ENCODE data around the gene FHIT. TPM values are rescaled to one million over a fixed set of nuclear protein-coding genes. Genes with fewer than 3 reads are reported as not detected.

Gene FHIT
- total RNA-seq, 4 donors from 2014 or later: 3.5 to 17.0 (median 16.7) TPM

DNA sequence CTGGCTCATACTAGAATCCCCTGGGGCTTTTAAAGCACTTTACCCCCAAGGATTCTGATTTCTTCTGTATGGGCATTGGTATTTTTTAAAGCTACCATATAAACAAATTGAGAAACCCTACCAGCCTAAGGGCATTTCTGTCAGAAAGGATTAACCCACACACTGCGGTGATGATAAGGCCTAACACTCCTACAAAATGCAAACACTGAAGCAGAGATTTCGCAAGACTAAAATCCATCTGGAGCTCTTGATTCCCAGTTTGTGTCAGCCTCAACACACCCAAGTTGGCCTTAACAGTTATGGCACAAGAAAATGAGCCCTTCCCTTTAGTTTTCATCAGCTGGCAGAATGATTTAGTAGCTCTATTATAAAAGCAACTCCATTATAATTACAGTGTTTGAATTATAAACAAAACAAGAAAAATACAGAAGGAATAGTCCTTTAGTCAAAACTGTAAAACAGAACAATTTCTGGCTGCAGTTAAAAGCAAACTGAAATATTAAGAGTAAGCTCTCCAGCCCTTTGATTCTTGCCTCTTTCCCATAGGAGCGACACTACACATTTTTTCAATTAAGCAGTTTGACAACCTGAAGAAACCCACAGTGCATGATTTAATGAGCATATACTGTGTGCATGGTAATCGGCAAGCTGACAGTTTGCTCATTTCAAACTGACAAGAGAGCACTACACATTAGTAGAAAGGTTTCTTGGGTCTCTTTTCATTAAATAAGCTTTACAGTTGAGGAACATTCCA lies 441.2 kb downstream of the FHIT start:
- H3K9me3 ChIP-seq: no peaks in the 10 kb centered on the region
- no peak for DNase-seq
- H3K27ac ChIP-seq: no peak overlapping the region
- H3K27me3 ChIP-seq: no peaks in the 10 kb centered on the region
- no peaks in the 10 kb centered on the region for H3K4me1 ChIP-seq
- TF ChIP-seq, protein P1, sequence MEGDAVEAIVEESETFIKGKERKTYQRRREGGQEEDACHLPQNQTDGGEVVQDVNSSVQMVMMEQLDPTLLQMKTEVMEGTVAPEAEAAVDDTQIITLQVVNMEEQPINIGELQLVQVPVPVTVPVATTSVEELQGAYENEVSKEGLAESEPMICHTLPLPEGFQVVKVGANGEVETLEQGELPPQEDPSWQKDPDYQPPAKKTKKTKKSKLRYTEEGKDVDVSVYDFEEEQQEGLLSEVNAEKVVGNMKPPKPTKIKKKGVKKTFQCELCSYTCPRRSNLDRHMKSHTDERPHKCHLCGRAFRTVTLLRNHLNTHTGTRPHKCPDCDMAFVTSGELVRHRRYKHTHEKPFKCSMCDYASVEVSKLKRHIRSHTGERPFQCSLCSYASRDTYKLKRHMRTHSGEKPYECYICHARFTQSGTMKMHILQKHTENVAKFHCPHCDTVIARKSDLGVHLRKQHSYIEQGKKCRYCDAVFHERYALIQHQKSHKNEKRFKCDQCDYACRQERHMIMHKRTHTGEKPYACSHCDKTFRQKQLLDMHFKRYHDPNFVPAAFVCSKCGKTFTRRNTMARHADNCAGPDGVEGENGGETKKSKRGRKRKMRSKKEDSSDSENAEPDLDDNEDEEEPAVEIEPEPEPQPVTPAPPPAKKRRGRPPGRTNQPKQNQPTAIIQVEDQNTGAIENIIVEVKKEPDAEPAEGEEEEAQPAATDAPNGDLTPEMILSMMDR (IDR thresholded peaks at IDR 0.05): no peak
- TF ChIP-seq POLR2A (IDR thresholded peaks at IDR 0.05): no peak
- H3K36me3 ChIP-seq: no peaks in the 10 kb centered on the region
- H3K4me3 ChIP-seq: no peak overlapping the region

DNA sequence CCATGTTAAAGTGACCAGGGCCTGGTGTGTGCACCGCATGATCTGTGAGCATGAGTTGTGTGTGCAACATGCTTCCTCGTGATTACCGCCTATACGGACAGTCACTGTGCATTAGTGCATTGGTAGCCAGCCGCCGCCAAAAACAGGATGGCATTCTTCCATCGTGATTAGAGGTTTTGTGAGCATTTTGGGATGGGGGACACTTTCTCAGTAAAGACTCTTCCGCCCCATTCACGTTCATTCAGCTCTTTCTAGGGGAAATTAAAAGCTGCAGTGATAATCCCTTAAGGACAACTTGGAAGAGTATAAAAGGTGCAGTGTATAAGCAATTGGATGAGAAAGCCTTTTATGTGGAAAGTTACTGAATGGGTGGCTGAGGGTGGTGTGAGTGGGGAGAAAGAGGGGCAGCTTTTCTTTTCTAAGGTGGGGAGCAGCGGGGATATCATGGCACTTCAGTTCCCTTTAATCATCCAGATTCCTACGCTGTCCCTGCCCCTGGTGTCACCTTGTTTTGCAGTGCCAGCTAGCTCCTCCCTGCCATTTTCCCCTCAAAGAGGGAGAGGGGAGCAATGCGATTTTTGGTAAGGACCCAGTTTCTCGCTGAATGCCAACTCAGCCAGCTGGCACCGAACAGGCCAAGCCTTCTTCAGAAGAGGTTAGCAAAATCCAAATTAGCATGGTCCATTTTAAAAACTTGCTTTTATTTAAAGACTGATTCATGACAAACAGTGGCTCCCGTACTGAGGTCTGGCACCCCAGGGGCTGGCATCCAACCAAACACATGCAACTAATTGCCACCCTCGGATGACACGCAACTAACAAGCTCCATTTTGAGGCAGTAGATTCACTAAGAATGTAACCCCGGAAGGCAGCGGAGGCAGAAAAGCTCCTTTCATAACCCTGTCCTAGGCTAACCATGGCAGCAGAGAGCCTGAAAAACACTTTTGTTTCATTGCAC lies 447.8 kb downstream of the FHIT start:
- no peak for TF ChIP-seq POLR2A (IDR thresholded peaks at IDR 0.05)
- TF ChIP-seq, protein P1 (IDR thresholded peaks at IDR 0.05): no peak
- H3K27me3 ChIP-seq: no peaks in the 10 kb centered on the region

DNA sequence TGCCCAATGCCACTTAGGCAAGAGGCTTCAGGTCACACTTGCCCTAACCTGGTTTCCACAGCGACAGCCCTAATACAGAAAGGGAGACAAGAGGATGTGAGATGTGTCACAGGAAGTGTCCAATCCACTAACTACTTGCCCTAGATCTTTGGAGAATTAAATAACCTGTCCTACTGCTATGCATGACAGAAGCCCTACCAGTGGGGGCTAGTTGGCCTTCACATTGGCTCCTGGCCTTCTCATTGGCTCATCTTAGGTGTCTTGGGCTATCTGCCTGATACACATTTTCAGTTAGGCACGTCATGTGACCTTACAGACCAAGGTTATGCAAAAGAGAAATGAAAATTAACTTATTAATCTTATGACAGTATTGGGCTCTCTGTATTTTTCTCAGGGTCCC lies 449.9 kb downstream of the FHIT start:
- TF ChIP-seq, protein P1 (IDR thresholded peaks at IDR 0.05): no peak
- TF ChIP-seq POLR2A (IDR thresholded peaks at IDR 0.05): no peak

More for the DNA sequence above, 447.8 kb downstream of the FHIT start:
- no peak overlapping the region for H3K27ac ChIP-seq
- H3K9me3 ChIP-seq: no peaks in the 10 kb centered on the region
- DNase-seq: no peak
- no peak overlapping the region for H3K4me3 ChIP-seq
- H3K4me1 ChIP-seq: no peaks in the 10 kb centered on the region
- no peaks in the 10 kb centered on the region for H3K36me3 ChIP-seq

DNA sequence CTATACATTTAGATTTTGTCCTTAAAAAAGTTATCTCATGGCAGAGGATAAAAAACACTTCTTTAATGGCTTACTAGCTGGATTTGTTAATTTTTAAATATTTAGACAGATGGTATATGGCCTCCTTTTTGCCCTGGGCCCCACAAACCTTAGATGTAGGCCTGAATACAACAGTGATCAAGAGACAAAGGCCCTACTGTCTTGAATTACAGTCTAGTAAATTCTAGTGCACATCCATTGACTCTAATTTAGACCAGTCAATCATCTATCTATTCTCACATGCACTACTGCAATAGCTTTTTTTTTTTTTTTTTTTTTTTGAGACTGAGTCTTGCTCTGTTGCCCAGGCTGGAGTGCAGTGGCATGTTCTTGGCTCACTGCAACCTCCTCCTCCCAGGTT lies 452.8 kb downstream of the FHIT start:
- no peak overlapping the region for H3K27ac ChIP-seq
- no peaks in the 10 kb centered on the region for H3K27me3 ChIP-seq
- no peaks in the 10 kb centered on the region for H3K4me1 ChIP-seq
- DNase-seq: no peak
- TF ChIP-seq, protein P1 (IDR thresholded peaks at IDR 0.05): no peak
- no peak for TF ChIP-seq POLR2A (IDR thresholded peaks at IDR 0.05)
- no peaks in the 10 kb centered on the region for H3K9me3 ChIP-seq
- no peaks in the 10 kb centered on the region for H3K36me3 ChIP-seq
- no peak overlapping the region for H3K4me3 ChIP-seq

More for the DNA sequence above, 449.9 kb downstream of the FHIT start:
- Histone ChIP-seq H3K9me3 (no peaks in the 10 kb centered on the region), H3K27ac (no peak overlapping the region), H3K4me3 (no peak overlapping the region), H3K36me3 (no peaks in the 10 kb centered on the region), H3K27me3 (no peaks in the 10 kb centered on the region), H3K4me1 (no peaks in the 10 kb centered on the region)
- no peak for DNase-seq

DNA sequence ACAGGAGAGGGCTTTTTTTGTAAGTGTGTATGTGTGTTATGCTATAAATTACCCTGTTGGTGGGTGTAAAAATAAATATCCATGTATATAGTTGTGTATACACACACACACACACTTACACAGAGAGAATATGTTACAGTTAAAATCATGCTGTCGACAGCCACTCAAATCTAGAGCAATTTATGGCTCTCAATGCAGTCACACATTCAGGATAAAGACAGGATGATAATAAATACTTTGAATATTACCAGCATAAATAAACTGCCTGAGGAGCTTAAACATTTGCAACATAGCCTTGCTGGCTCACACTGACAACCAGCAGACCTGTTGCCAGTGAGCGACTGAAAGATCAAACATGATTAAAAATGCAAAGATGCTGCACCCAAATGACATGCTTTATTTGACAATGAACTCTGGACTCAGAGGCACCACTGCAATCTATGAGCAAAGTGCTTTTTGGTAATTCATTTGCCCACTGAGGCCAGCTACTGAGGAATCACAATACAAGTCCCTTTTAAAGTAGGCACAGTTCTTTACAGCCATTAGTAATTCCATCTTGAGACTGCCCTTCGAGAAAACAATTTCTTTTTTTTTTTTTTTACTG lies 458.9 kb downstream of the FHIT start:
- Histone ChIP-seq H3K4me3 (no peak overlapping the region), H3K36me3 (no peaks in the 10 kb centered on the region), H3K9me3 (no peaks in the 10 kb centered on the region), H3K27ac (no peak overlapping the region), H3K27me3 (no peaks in the 10 kb centered on the region), H3K4me1 (no peaks in the 10 kb centered on the region)
- no peak for TF ChIP-seq POLR2A (IDR thresholded peaks at IDR 0.05)
- TF ChIP-seq, protein P1 (IDR thresholded peaks at IDR 0.05): no peak
- DNase-seq: no peak

Data from Peyer's patch (tissue), 4 donors.